ENCODE results near the gene FGFR3. TPM values are rescaled to one million over a fixed set of nuclear protein-coding genes. Genes with fewer than 3 reads are reported as not detected.

Gene FGFR3
- total RNA-seq (under 1 TPM in 1 of 2 experiments, not detected in 1; 0.07 TPM), polyA plus RNA-seq (not detected)

- H3K4me3 Mint-ChIP-seq: peak within 1 kb of the TSS; percentile 19 to 61 (median 55)
- DNase-seq: peak in 4 of 5 donors; percentile 10 to 31 (median 18)
- no peaks in the 10 kb centered on the region for H3K4me1 Mint-ChIP-seq
- no peaks in the 10 kb centered on the region for H3K9me3 Mint-ChIP-seq
- CTCF ChIA-PET: no interaction called here
- Histone ChIP-seq H3K4me3 (ENCODE audit: low read length) (no peak within 1 kb of the TSS), H3K27me3 (ENCODE audit: insufficient read depth, low read length, poor library complexity, severe bottlenecking) (peaks cover 18% of the 10 kb centered on the region), H3K4me1 (ENCODE audit: insufficient read depth, low read length) (peaks cover 12% of the 10 kb centered on the region), H3K36me3 (ENCODE audit: insufficient read depth, low read length) (no peaks in the 10 kb centered on the region), H3K9me3 (ENCODE audit: low read length) (no peaks in the 10 kb centered on the region), H3K27ac (ENCODE audit: low read depth, low read length) (no peak within 1 kb of the TSS)
- H3K27ac Mint-ChIP-seq: peak within 1 kb of the TSS in 1 of 8 donors; percentile 41
- no peaks in the 10 kb centered on the region for H3K36me3 Mint-ChIP-seq
- H3K27me3 Mint-ChIP-seq: peaks cover 15 to 17% of the 10 kb centered on the region in 2 donors
- POLR2A ChIA-PET: no interaction called here
These were observed at the start of gene FGFR3 for GRCh38 chr4:1792832-1793495. FGFR3 (plus strand) TSS chr4:1793293; CDS start chr4:1793935, 642 bp downstream.

GRCh38 chr4:1743551-1743950, 49.5 kb upstream of the FGFR3 start:
- Mint-ChIP-seq H3K27ac (peak overlapping the region in 1 of 8 donors; percentile 79), H3K9me3 (peaks cover 0 to 7% (median 6%) of the 10 kb centered on the region in 5 donors), H3K36me3 (peaks cover 4 to 59% (median 7%) of the 10 kb centered on the region in 3 donors), H3K4me1 (peaks cover 0 to 2% (median 0%) of the 10 kb centered on the region in 3 donors), H3K27me3 (no peaks in the 10 kb centered on the region), H3K4me3 (peak overlapping the region in 1 of 7 donors; percentile 70)
- peaks cover 2% of the 10 kb centered on the region for H3K9me3 ChIP-seq (ENCODE audit: low read length)
- H3K27me3 ChIP-seq (ENCODE audit: insufficient read depth, low read length, poor library complexity, severe bottlenecking): no peaks in the 10 kb centered on the region
- ChIA-PET POLR2A (no interaction called here), CTCF (interaction anchor here (6.0 kb wide), 1 partner anchor 156 kb away, joined by 126 read pairs; no protein-coding TSS in a partner anchor)
- no peak overlapping the region for H3K4me3 ChIP-seq (ENCODE audit: low read length)
- H3K27ac ChIP-seq (ENCODE audit: low read depth, low read length): no peak overlapping the region
- DNase-seq: no peak
- H3K4me1 ChIP-seq (ENCODE audit: insufficient read depth, low read length): no peaks in the 10 kb centered on the region
- H3K36me3 ChIP-seq (ENCODE audit: insufficient read depth, low read length): peaks cover 26% of the 10 kb centered on the region

- DNase-seq: no peak
- H3K4me1 ChIP-seq (ENCODE audit: insufficient read depth, low read length): no peaks in the 10 kb centered on the region
- peaks cover 0 to 3% (median 0%) of the 10 kb centered on the region in 3 donors for H3K4me1 Mint-ChIP-seq
- ChIA-PET POLR2A (no interaction called here), CTCF (interaction anchor here (1.0 to 6.0 kb wide), 2 partner anchors 32 to 156 kb away, joined by 4 to 126 read pairs; partner anchors contain the start of gene SLBP)
- H3K27ac Mint-ChIP-seq: peak overlapping the region in 1 of 8 donors; percentile 79
- H3K4me3 ChIP-seq (ENCODE audit: low read length): no peak overlapping the region
- no peak overlapping the region for H3K27ac ChIP-seq (ENCODE audit: low read depth, low read length)
- peaks cover 23% of the 10 kb centered on the region for H3K36me3 ChIP-seq (ENCODE audit: insufficient read depth, low read length)
- no peaks in the 10 kb centered on the region for H3K27me3 Mint-ChIP-seq
- H3K9me3 ChIP-seq (ENCODE audit: low read length): no peaks in the 10 kb centered on the region
- H3K27me3 ChIP-seq (ENCODE audit: insufficient read depth, low read length, poor library complexity, severe bottlenecking): no peaks in the 10 kb centered on the region
- H3K36me3 Mint-ChIP-seq: peaks cover 0 to 55% (median 2%) of the 10 kb centered on the region in 3 donors
- H3K9me3 Mint-ChIP-seq: peaks cover 0 to 3% (median 2%) of the 10 kb centered on the region in 5 donors
- no peak overlapping the region for H3K4me3 Mint-ChIP-seq
These were observed 49.1 kb upstream of the FGFR3 start for GRCh38 chr4:1743975-1744374.

GRCh38 chr4:1744552-1744951, 48.5 kb upstream of the FGFR3 start:
- peaks cover 0 to 3% (median 0%) of the 10 kb centered on the region in 3 donors for H3K4me1 Mint-ChIP-seq
- no peaks in the 10 kb centered on the region for H3K27me3 Mint-ChIP-seq
- no peaks in the 10 kb centered on the region for H3K9me3 Mint-ChIP-seq
- ChIA-PET CTCF (interaction anchor here (1.0 to 6.0 kb wide), 3 partner anchors 32 to 155 kb away, joined by 4 to 126 read pairs (median 18); partner anchors contain the start of gene SLBP), POLR2A (no interaction called here)
- Histone ChIP-seq H3K9me3 (ENCODE audit: low read length) (no peaks in the 10 kb centered on the region), H3K27ac (ENCODE audit: low read depth, low read length) (no peak overlapping the region), H3K27me3 (ENCODE audit: insufficient read depth, low read length, poor library complexity, severe bottlenecking) (no peaks in the 10 kb centered on the region), H3K4me1 (ENCODE audit: insufficient read depth, low read length) (no peaks in the 10 kb centered on the region), H3K36me3 (ENCODE audit: insufficient read depth, low read length) (peaks cover 20% of the 10 kb centered on the region), H3K4me3 (ENCODE audit: low read length) (no peak overlapping the region)
- H3K27ac Mint-ChIP-seq: no peak overlapping the region
- DNase-seq: no peak
- H3K36me3 Mint-ChIP-seq: peaks cover 0 to 50% (median 0%) of the 10 kb centered on the region in 3 donors
- no peak overlapping the region for H3K4me3 Mint-ChIP-seq

GRCh38 chr4:1745165-1745564, 47.9 kb upstream of the FGFR3 start:
- CTCF ChIA-PET: interaction anchor here (0.8 to 6.0 kb wide), 3 partner anchors 12 to 155 kb away, joined by 4 to 126 read pairs (median 18); no protein-coding TSS in a partner anchor
- POLR2A ChIA-PET: no interaction called here
- Histone ChIP-seq H3K4me1 (ENCODE audit: insufficient read depth, low read length) (no peaks in the 10 kb centered on the region), H3K27me3 (ENCODE audit: insufficient read depth, low read length, poor library complexity, severe bottlenecking) (no peaks in the 10 kb centered on the region), H3K36me3 (ENCODE audit: insufficient read depth, low read length) (peaks cover 17% of the 10 kb centered on the region), H3K9me3 (ENCODE audit: low read length) (no peaks in the 10 kb centered on the region), H3K4me3 (ENCODE audit: low read length) (no peak overlapping the region), H3K27ac (ENCODE audit: low read depth, low read length) (no peak overlapping the region)
- peaks cover 0 to 3% (median 0%) of the 10 kb centered on the region in 3 donors for H3K4me1 Mint-ChIP-seq
- no peak overlapping the region for H3K27ac Mint-ChIP-seq
- no peak for DNase-seq
- H3K9me3 Mint-ChIP-seq: no peaks in the 10 kb centered on the region
- H3K4me3 Mint-ChIP-seq: no peak overlapping the region
- H3K27me3 Mint-ChIP-seq: no peaks in the 10 kb centered on the region
- peaks cover 0 to 46% (median 0%) of the 10 kb centered on the region in 3 donors for H3K36me3 Mint-ChIP-seq

GRCh38 chr4:1745697-1746096, 47.4 kb upstream of the FGFR3 start:
- Mint-ChIP-seq H3K9me3 (no peaks in the 10 kb centered on the region), H3K4me1 (peaks cover 0 to 3% (median 0%) of the 10 kb centered on the region in 3 donors), H3K36me3 (peaks cover 0 to 40% (median 0%) of the 10 kb centered on the region in 3 donors), H3K4me3 (no peak overlapping the region), H3K27ac (peak overlapping the region in 1 of 8 donors; percentile 15), H3K27me3 (peaks cover 0 to 1% of the 10 kb centered on the region in 2 donors)
- Histone ChIP-seq H3K9me3 (ENCODE audit: low read length) (no peaks in the 10 kb centered on the region), H3K27ac (ENCODE audit: low read depth, low read length) (no peak overlapping the region), H3K27me3 (ENCODE audit: insufficient read depth, low read length, poor library complexity, severe bottlenecking) (no peaks in the 10 kb centered on the region), H3K36me3 (ENCODE audit: insufficient read depth, low read length) (peaks cover 12% of the 10 kb centered on the region), H3K4me1 (ENCODE audit: insufficient read depth, low read length) (no peaks in the 10 kb centered on the region), H3K4me3 (ENCODE audit: low read length) (no peak overlapping the region)
- POLR2A ChIA-PET: no interaction called here
- DNase-seq: no peak
- CTCF ChIA-PET: interaction anchor here (0.8 to 6.0 kb wide), 3 partner anchors 13 to 154 kb away, joined by 4 to 126 read pairs (median 18); no protein-coding TSS in a partner anchor

DNA sequence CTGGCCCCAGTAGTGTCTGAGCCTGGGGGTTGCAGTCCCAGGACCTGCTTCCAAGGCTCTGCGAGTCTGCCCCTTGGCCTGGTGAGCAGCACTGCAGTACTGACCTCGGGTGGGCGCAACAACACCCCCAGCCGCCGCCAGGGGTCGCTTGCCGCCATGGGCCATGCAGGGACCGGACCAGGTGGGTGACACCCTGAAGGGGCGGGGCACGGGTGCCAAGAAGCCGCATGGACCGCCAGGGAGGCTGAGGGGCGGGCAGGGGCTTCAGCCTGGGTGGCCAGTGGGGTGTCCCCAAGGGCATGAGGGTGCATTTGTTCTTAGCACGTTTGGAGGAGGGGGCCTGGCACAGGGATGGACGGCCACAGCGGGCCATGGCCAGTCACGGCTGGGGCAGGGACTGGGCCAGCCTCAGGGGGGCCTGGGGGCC, 46.8 kb upstream of the FGFR3 start:
- Mint-ChIP-seq H3K27ac (no peak overlapping the region), H3K4me1 (peaks cover 0 to 3% (median 0%) of the 10 kb centered on the region in 3 donors), H3K4me3 (no peak overlapping the region), H3K36me3 (peaks cover 0 to 35% (median 0%) of the 10 kb centered on the region in 3 donors), H3K9me3 (no peaks in the 10 kb centered on the region), H3K27me3 (peaks cover 0 to 1% of the 10 kb centered on the region in 2 donors)
- peaks cover 6% of the 10 kb centered on the region for H3K36me3 ChIP-seq (ENCODE audit: insufficient read depth, low read length)
- CTCF ChIA-PET: interaction anchor here (1.4 to 6.0 kb wide), 3 partner anchors 53 to 154 kb away, joined by 3 to 126 read pairs (median 18); no protein-coding TSS in a partner anchor
- no peaks in the 10 kb centered on the region for H3K4me1 ChIP-seq (ENCODE audit: insufficient read depth, low read length)
- no peak overlapping the region for H3K27ac ChIP-seq (ENCODE audit: low read depth, low read length)
- DNase-seq: peak; percentile 60 to 80 (median 68)
- H3K9me3 ChIP-seq (ENCODE audit: low read length): no peaks in the 10 kb centered on the region
- H3K27me3 ChIP-seq (ENCODE audit: insufficient read depth, low read length, poor library complexity, severe bottlenecking): no peaks in the 10 kb centered on the region
- no peak overlapping the region for H3K4me3 ChIP-seq (ENCODE audit: low read length)
- POLR2A ChIA-PET: no interaction called here

All from CD8-positive, alpha-beta memory T cell (primary cell).